CD4-positive, alpha-beta T cell (primary cell): ENCODE results near the gene CCDC187. TPM values are rescaled to one million over a fixed set of nuclear protein-coding genes. Genes with fewer than 3 reads are reported as not detected.

Experiments
- ATAC-seq: fragments of 200-7000 bp; cut with Tn5 transposase; one replicate; pipeline ENCODE4 v1.10.0; 2022; ENCODE audit warnings: mild to moderate bottlenecking; ENCODE audit not compliant: poor library complexity
- CTCF ChIA-PET: fragments of 350-600 bp; sonication (Branson Sonifier 250); formaldehyde crosslinking; loops from one replicate; lab custom pipeline; 2021; ENCODE audit warnings: antibody characterized with exemption, inconsistent platforms; lab: Charles Lee
- POLR2A ChIA-PET: fragments of 350-600 bp; sonication (Branson Sonifier 250); formaldehyde crosslinking; loops from one replicate; lab custom pipeline; 2021; ENCODE audit warnings: antibody characterized with exemption, inconsistent platforms; lab: Charles Lee
- DNase-seq, 14 experiments: peaks; one replicate each; pipeline ENCODE4 v3.0.0-alpha.2; 2013 to 2020; ENCODE audit warnings: mixed read lengths in 2 of 14
- H3K27ac ChIP-seq, 2 donors: one replicate each; pipeline versions ENCODE4 v1.5.1 to v1.7.0; 2013; ENCODE audit warnings: low read length in 2 of 2, low read depth in 1 of 2, mild to moderate bottlenecking in 1 of 2
- H3K27me3 ChIP-seq, 2 experiments: 1 replicate in 1 of 2; 2 replicates in 1 of 2; pipeline versions ENCODE4 v1.6.1 to v1.7.0; 2013; ENCODE audit warnings: low read length in 2 of 2, control low read depth in 1 of 2, mild to moderate bottlenecking in 1 of 2, moderate library complexity in 1 of 2; ENCODE audit not compliant: insufficient read depth in 2 of 2, control insufficient read depth in 1 of 2
- H3K36me3 ChIP-seq: one replicate; pipeline ENCODE4 v1.6.1; 2013; ENCODE audit warnings: low read length, control low read depth; ENCODE audit not compliant: insufficient read depth
- H3K4me1 ChIP-seq: one replicate; pipeline ENCODE4 v1.6.1; 2013; ENCODE audit warnings: low read length, control low read depth; ENCODE audit not compliant: insufficient read depth
- H3K4me3 ChIP-seq: one replicate; pipeline ENCODE4 v1.5.1; 2013; ENCODE audit warnings: mild to moderate bottlenecking, low read length, moderate library complexity
- H3K9me3 ChIP-seq, 2 experiments: 1 replicate in 1 of 2; 2 replicates in 1 of 2; pipeline versions ENCODE4 v1.6.1 to v1.7.0; 2013; ENCODE audit warnings: low read length in 2 of 2, mild to moderate bottlenecking in 2 of 2, control low read depth in 1 of 2, moderate library complexity in 1 of 2; ENCODE audit not compliant: control insufficient read depth in 1 of 2, insufficient read depth in 1 of 2
- H3K27ac Mint-ChIP-seq: one replicate; pipeline ENCODE4 v1.8.0; 2020; ENCODE audit warnings: mixed read lengths
- H3K27me3 Mint-ChIP-seq: one replicate; pipeline ENCODE4 v1.8.0; 2021; ENCODE audit warnings: mixed read lengths
- H3K36me3 Mint-ChIP-seq: one replicate; pipeline ENCODE4 v1.8.0; 2021; ENCODE audit warnings: low read depth, mixed read lengths
- H3K4me1 Mint-ChIP-seq: one replicate; pipeline ENCODE4 v1.8.0; 2021; ENCODE audit warnings: low read depth, mixed read lengths
- H3K4me3 Mint-ChIP-seq: one replicate; pipeline ENCODE4 v1.8.0; 2020; ENCODE audit warnings: mild to moderate bottlenecking, mixed read lengths
- H3K9me3 Mint-ChIP-seq: one replicate; pipeline ENCODE4 v1.8.0; 2020; ENCODE audit warnings: mixed read lengths
- intact Hi-C, 2 experiments: fragments of 100-400 bp; cut with DNase I in 1 of 2; cut with micrococcal nuclease in 1 of 2; formaldehyde crosslinking; loops; one replicate each; pipeline versions ENCODE4 v1.15.1 to v1.9.0; 2023 to 2025; cut with DNase I, micrococcal nuclease
- total RNA-seq, 174 experiments: library from RNA in 2 of 174; stranded (reverse) in 2 of 174; gene quantifications; one replicate each; pipeline ENCODE4 v1.2.3 and lab custom pipeline; 2021 to 2026
- TF ChIP-seq, protein P1 (sequence below): fragments of 200-600 bp; IDR thresholded peaks from one replicate; pipeline ENCODE4 v1.8.0; 2022; ENCODE audit warnings: antibody characterized with exemption, mild to moderate bottlenecking

Gene CCDC187
- total RNA-seq, 2 experiments from 2014 or later = not detected

DNA sequence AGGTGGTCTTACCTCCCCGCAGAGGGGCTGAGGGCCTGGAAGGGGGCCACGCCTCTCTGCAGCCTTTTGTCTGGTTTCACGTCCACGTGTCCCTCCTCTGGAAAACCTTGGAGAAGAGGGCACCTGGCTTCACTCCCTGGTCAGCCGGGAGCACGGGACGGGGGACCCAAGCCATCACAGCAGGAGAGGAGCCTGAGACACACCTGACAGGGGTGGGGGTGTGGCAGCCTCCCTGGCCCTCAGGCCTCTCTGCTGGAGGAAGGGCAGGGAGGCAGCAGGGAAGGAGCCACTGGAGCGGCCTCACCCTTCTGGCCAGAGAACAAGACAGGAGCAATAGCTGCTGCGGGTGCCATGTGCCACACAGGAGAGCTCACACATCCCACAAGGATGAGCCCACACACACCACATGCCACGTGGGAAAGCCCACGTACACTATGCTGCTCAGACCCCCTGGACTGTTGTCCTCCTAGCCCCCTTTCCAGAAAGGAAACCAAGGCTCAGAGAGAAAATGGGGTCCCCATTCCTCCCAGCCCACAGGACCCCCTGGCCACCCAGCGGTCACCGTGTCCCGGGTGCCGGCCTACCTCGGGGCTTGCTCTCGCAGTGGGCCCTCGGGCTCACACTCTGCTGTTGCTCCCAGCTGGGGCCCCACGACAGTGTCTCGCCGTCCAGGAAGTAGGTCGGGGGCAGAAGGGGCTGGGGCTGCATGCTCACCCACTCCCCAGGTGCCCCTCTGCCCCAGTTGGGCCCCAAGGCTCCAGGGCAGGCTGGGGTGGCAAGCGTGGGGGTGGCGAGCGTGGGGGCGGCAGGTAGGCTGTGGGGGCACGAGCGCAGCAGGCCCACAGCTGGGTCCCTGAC, 18.2 kb downstream of the CCDC187 start:
- H3K27ac Mint-ChIP-seq = no peak overlapping the region
- ChIA-PET POLR2A (no interaction called here), CTCF (no interaction called here)
- no peak overlapping the region for H3K4me3 ChIP-seq
- H3K27me3 ChIP-seq = no peaks in the 10 kb centered on the region
- H3K36me3 Mint-ChIP-seq = no peaks in the 10 kb centered on the region
- no peaks in the 10 kb centered on the region for H3K9me3 Mint-ChIP-seq
- H3K4me1 Mint-ChIP-seq = peaks cover 5% of the 10 kb centered on the region
- ATAC-seq (no peak), DNase-seq (no peak)
- intact Hi-C loops = loop anchor here in 1 of 2 experiments (10.0 kb wide), 1 partner anchor 681 kb away; no protein-coding TSS in a partner anchor
- H3K27ac ChIP-seq = no peak overlapping the region
- H3K9me3 ChIP-seq = no peaks in the 10 kb centered on the region
- no peaks in the 10 kb centered on the region for H3K36me3 ChIP-seq
- peaks cover 9% of the 10 kb centered on the region for H3K4me1 ChIP-seq
- TF ChIP-seq, protein P1, sequence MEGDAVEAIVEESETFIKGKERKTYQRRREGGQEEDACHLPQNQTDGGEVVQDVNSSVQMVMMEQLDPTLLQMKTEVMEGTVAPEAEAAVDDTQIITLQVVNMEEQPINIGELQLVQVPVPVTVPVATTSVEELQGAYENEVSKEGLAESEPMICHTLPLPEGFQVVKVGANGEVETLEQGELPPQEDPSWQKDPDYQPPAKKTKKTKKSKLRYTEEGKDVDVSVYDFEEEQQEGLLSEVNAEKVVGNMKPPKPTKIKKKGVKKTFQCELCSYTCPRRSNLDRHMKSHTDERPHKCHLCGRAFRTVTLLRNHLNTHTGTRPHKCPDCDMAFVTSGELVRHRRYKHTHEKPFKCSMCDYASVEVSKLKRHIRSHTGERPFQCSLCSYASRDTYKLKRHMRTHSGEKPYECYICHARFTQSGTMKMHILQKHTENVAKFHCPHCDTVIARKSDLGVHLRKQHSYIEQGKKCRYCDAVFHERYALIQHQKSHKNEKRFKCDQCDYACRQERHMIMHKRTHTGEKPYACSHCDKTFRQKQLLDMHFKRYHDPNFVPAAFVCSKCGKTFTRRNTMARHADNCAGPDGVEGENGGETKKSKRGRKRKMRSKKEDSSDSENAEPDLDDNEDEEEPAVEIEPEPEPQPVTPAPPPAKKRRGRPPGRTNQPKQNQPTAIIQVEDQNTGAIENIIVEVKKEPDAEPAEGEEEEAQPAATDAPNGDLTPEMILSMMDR = no peak
- peaks cover 5% of the 10 kb centered on the region for H3K27me3 Mint-ChIP-seq
- no peak overlapping the region for H3K4me3 Mint-ChIP-seq

DNA sequence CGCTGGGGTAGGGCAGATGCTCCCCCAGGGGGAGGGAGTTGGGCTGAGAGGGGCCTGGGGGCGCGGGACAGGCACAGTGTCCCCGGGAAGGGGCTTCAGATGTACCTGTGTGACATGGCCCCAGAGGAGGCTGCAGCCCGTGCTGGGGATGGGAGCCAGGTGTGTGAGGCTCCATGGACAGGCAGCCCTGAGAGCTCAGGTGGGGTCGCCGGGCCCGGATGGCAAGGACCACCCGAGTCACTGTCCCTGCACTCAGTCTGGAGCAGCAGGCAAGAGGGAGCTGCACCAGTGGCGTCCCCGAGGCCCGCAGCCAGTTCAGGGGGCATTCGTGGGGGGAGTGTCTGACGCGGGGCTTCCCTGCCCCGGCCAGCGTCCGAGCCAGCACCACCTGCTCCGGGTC, 18.9 kb downstream of the CCDC187 start:
- Mint-ChIP-seq H3K27ac (no peak overlapping the region), H3K9me3 (no peaks in the 10 kb centered on the region), H3K4me3 (no peak overlapping the region), H3K27me3 (peaks cover 5% of the 10 kb centered on the region), H3K36me3 (no peaks in the 10 kb centered on the region), H3K4me1 (peaks cover 5% of the 10 kb centered on the region)
- Histone ChIP-seq H3K9me3 (no peaks in the 10 kb centered on the region), H3K27ac (no peak overlapping the region), H3K27me3 (no peaks in the 10 kb centered on the region), H3K36me3 (no peaks in the 10 kb centered on the region), H3K4me1 (peaks cover 9% of the 10 kb centered on the region), H3K4me3 (no peak overlapping the region)
- ATAC-seq (no peak), DNase-seq (no peak)
- ChIA-PET POLR2A (no interaction called here), CTCF (no interaction called here)
- TF ChIP-seq, protein P1 = no peak
- intact Hi-C loops = loop anchor here in 1 of 2 experiments (5.0 to 10.0 kb wide), 2 partner anchors 318 to 680 kb away; no protein-coding TSS in a partner anchor

- Histone ChIP-seq H3K27ac (no peak overlapping the region), H3K36me3 (no peaks in the 10 kb centered on the region), H3K9me3 (no peaks in the 10 kb centered on the region), H3K4me3 (no peak overlapping the region), H3K27me3 (no peaks in the 10 kb centered on the region), H3K4me1 (peaks cover 9% of the 10 kb centered on the region)
- TF ChIP-seq, protein P1 = no peak
- no peak overlapping the region for H3K4me3 Mint-ChIP-seq
- H3K36me3 Mint-ChIP-seq = no peaks in the 10 kb centered on the region
- H3K27ac Mint-ChIP-seq = no peak overlapping the region
- peaks cover 5% of the 10 kb centered on the region for H3K27me3 Mint-ChIP-seq
- ATAC-seq (no peak), DNase-seq (no peak)
- CTCF ChIA-PET = no interaction called here
- intact Hi-C loops = loop anchor here in 1 of 2 experiments (5.0 to 10.0 kb wide), 2 partner anchors 317 to 680 kb away; no protein-coding TSS in a partner anchor
- H3K9me3 Mint-ChIP-seq = no peaks in the 10 kb centered on the region
- peaks cover 5% of the 10 kb centered on the region for H3K4me1 Mint-ChIP-seq
- POLR2A ChIA-PET = no interaction called here
Observed at GRCh38 chr9:136284311-136284710, 19.6 kb downstream of the CCDC187 start.
